HepG2 (cell line): ENCODE data around the gene NIN. TPM values are rescaled to one million over a fixed set of nuclear protein-coding genes. Genes with fewer than 3 reads are reported as not detected.

Experiments used
- ARID2 ChIP-seq: sonication (generic); formaldehyde crosslinking; IDR thresholded peaks from 2 replicates; pipeline ENCODE4 v1.8.1; 2022; ENCODE audit warnings: mild to moderate bottlenecking, missing genetic modification reagents, borderline replicate concordance
- GMEB1 ChIP-seq: sonication (generic); formaldehyde crosslinking; IDR thresholded peaks from 2 replicates; pipeline ENCODE4 v1.5.1; 2020; ENCODE audit warnings: missing genetic modification reagents, mild to moderate bottlenecking, borderline replicate concordance
- GMEB2 ChIP-seq: IDR thresholded peaks from 2 replicates; pipeline ENCODE4 v1.6.1; 2016; ENCODE audit warnings: missing biosample characterization, missing genetic modification reagents, low read depth
- RBAK ChIP-seq: sonication (generic); formaldehyde crosslinking; IDR thresholded peaks from 2 replicates; pipeline ENCODE4 v1.5.1; 2020; ENCODE audit warnings: mild to moderate bottlenecking, missing genetic modification reagents
- SNRNP70 ChIP-seq: fragments of 200-400 bp; formaldehyde crosslinking; IDR thresholded peaks from 2 replicates; pipeline ENCODE4 v1.6.1; 2017; ENCODE audit warnings: mild to moderate bottlenecking, low read depth, low read length, moderate library complexity
- SUZ12 ChIP-seq: fragments of 150-350 bp; IDR thresholded peaks from 2 replicates; pipeline ENCODE4 v1.6.1; 2014; ENCODE audit warnings: low read depth, low read length
- TFAP4 ChIP-seq: sonication (generic); IDR thresholded peaks from 2 replicates; pipeline ENCODE4 v1.6.1; 2016; ENCODE audit warnings: low read depth, borderline replicate concordance
- ZNF292 ChIP-seq: sonication (generic); formaldehyde crosslinking; IDR thresholded peaks from 2 replicates; pipeline ENCODE4 v1.8.1; 2022; ENCODE audit warnings: mild to moderate bottlenecking, low read depth, missing genetic modification reagents, borderline replicate concordance
- ZNF331 ChIP-seq: sonication (generic); formaldehyde crosslinking; IDR thresholded peaks from 2 replicates; pipeline ENCODE4 v1.4.0; 2020; ENCODE audit warnings: missing genetic modification reagents
- ZNF720 ChIP-seq: sonication (generic); formaldehyde crosslinking; IDR thresholded peaks from 2 replicates; pipeline ENCODE4 v1.4.0; 2020; ENCODE audit warnings: missing genetic modification reagents
- ZNF768 ChIP-seq: sonication (generic); formaldehyde crosslinking; IDR thresholded peaks from 2 replicates; pipeline ENCODE4 v1.4.0; 2020; ENCODE audit warnings: missing genetic modification reagents
- polyA plus RNA-seq, 8 experiments: library from polyadenylated mRNA; depleted of rRNA in 3 of 8; stranded (reverse) in 7 of 8; unstranded in 1 of 8; fragments of >200 nt; fragmentation: Illumina TruSeq in 4 of 8; extraction: Trizol in 4 of 8; gene quantifications; 2 replicates each; pipeline versions ENCODE4 v1.2.1 to v1.2.3, GENCODE V29; 2011 to 2016; ENCODE audit warnings: low read depth in 4 of 8, missing spikeins in 1 of 8, mixed read lengths in 1 of 8; ENCODE audit not compliant: insufficient read depth in 1 of 8
- total RNA-seq, 5 experiments: library from RNA; depleted of rRNA; stranded (reverse); fragments of >200 nt; fragmentation: Illumina TruSeq; extraction: Trizol; gene quantifications; 2 replicates each; pipeline ENCODE4 v1.2.3, GENCODE V29; 2016; ENCODE audit warnings: low read depth in 1 of 5
- TF ChIP-seq, protein P1 (sequence below): sonication (generic); formaldehyde crosslinking; IDR thresholded peaks from 2 replicates; pipeline ENCODE4 v1.8.1; 2023; ENCODE audit warnings: mild to moderate bottlenecking, missing genetic modification reagents
- TF ChIP-seq, protein P2 (sequence below): sonication (generic); formaldehyde crosslinking; IDR thresholded peaks from 2 replicates; pipeline ENCODE4 v1.4.0; 2020; ENCODE audit warnings: low read depth, missing genetic modification reagents

The NIN gene
- total and polyA plus RNA-seq, 2 of the 13 experiments (the other 11 are each of a cell fraction or from before 2014, with no cell fraction given) = 2.8 to 9.7 TPM

DNA sequence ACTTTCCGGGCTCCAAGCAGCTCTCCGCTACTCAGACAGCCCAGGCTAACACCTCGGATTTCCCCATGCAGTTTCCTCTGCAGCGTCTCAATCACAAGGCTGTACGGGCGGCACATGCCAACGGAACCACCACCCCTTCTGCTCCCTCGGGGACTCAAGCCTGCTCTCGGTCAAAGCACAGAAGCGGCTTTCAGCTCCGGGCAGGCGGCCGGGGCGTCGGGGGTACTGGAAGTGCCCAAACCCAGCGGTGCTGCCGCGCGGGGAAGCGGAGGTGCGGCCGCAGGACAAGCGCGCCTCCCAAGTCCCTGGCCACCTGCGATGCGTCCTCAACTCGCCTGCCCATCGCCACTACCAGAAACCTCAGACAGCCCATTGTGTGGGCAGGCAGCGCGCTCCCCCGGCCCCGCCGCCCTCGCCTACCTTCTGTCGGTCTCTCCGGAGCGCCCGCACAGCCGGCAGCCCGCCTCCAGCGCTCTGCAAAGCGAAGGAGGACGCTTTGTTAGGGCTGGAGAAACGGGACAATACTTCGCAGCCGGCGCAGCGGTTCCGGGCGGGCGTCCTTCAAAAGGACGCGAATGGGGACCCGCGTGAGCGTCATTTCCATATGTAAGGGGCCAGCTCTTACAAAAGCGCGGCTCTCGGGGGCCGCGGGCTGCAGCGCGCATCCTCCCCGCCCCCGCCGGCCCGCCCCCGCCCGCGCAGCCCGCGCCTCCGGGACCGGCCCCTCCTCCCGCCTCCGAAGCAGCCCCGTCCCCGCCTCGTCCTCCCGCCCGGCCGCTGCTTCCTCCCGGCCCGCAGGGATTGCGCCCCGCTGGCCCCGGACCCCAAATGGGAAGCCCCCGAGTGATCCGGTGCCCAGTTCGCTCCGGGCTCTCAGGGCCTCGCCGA is 674 bp downstream of the NIN start (continued):
- TF ChIP-seq, protein P1, sequence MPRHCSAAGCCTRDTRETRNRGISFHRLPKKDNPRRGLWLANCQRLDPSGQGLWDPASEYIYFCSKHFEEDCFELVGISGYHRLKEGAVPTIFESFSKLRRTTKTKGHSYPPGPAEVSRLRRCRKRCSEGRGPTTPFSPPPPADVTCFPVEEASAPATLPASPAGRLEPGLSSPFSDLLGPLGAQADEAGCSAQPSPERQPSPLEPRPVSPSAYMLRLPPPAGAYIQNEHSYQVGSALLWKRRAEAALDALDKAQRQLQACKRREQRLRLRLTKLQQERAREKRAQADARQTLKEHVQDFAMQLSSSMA (CRISPR knock-in tag) = no peak
- TF ChIP-seq RBAK (no peak), SUZ12 (no peak), TFAP4 (no peak), GMEB1 (CRISPR knock-in tag) (no peak), ARID2 (CRISPR knock-in tag) (no peak), ZNF768 (0 out of 2 replicates have a peak, but pooled peaks have one; percentile 16), ZNF720 (CRISPR knock-in tag) (no peak), ZNF292 (CRISPR knock-in tag) (peak; percentile 68; the same call in 1 of the 2 replicates), GMEB2 (no peak), ZNF331 (CRISPR knock-in tag) (0 out of 2 replicates have a peak, but pooled peaks have one; percentile 22), SNRNP70 (no peak)
- TF ChIP-seq, protein P2, sequence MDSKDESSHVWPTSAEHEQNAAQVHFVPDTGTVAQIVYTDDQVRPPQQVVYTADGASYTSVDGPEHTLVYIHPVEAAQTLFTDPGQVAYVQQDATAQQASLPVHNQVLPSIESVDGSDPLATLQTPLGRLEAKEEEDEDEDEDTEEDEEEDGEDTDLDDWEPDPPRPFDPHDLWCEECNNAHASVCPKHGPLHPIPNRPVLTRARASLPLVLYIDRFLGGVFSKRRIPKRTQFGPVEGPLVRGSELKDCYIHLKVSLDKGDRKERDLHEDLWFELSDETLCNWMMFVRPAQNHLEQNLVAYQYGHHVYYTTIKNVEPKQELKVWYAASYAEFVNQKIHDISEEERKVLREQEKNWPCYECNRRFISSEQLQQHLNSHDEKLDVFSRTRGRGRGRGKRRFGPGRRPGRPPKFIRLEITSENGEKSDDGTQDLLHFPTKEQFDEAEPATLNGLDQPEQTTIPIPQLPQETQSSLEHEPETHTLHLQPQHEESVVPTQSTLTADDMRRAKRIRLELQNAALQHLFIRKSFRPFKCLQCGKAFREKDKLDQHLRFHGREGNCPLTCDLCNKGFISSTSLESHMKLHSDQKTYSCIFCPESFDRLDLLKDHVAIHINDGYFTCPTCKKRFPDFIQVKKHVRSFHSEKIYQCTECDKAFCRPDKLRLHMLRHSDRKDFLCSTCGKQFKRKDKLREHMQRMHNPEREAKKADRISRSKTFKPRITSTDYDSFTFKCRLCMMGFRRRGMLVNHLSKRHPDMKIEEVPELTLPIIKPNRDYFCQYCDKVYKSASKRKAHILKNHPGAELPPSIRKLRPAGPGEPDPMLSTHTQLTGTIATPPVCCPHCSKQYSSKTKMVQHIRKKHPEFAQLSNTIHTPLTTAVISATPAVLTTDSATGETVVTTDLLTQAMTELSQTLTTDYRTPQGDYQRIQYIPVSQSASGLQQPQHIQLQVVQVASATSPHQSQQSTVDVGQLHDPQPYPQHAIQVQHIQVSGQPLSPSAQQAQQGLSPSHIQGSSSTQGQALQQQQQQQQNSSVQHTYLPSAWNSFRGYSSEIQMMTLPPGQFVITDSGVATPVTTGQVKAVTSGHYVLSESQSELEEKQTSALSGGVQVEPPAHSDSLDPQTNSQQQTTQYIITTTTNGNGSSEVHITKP (CRISPR knock-in tag) = no peak
